ENCODE data around the gene CLDN6.
"Not testable (repeated sequence)": the region's sequence is repeated elsewhere in the genome, so short reads cannot be mapped to it uniquely, and the experiment has no call there.

CLDN6 gene

GRCh38 chr16:3058139-3059030 is 40.4 kb upstream of the CLDN6 start:
- Histone ChIP-seq H3K9ac (ENCODE audit: low read length) (peak overlapping the region; percentile 68), H3K4me1 (ENCODE audit: control insufficient read depth, insufficient read depth, low read length) (peaks cover 6% of the 10 kb centered on the region), H3K36me3 (ENCODE audit: control insufficient read depth, insufficient read depth, low read length) (peaks cover 15% of the 10 kb centered on the region), H3K4me3 (ENCODE audit: low read depth, low read length) (peak overlapping the region; percentile 92), H3K9me3 (ENCODE audit: control insufficient read depth, insufficient read depth, low read depth, low read length) (no peaks in the 10 kb centered on the region), H3K27me3 (ENCODE audit: control insufficient read depth, insufficient read depth, low read length) (peaks cover 8% of the 10 kb centered on the region), H3K27ac (ENCODE audit: low read depth, low read length) (peak overlapping the region; percentile 42; the same call in 1 of the 2 replicates)

- H3K4me1 ChIP-seq (ENCODE audit: control insufficient read depth, insufficient read depth, low read length) = peaks cover 6% of the 10 kb centered on the region
- H3K27ac ChIP-seq (ENCODE audit: low read depth, low read length) = no peak overlapping the region
- H3K9me3 ChIP-seq (ENCODE audit: control insufficient read depth, insufficient read depth, low read depth, low read length) = no peaks in the 10 kb centered on the region
- H3K36me3 ChIP-seq (ENCODE audit: control insufficient read depth, insufficient read depth, low read length) = peaks cover 15% of the 10 kb centered on the region
- H3K9ac ChIP-seq (ENCODE audit: low read length) = no peak overlapping the region
- peaks cover 8% of the 10 kb centered on the region for H3K27me3 ChIP-seq (ENCODE audit: control insufficient read depth, insufficient read depth, low read length)
- peak overlapping the region; percentile 92 for H3K4me3 ChIP-seq (ENCODE audit: low read depth, low read length)
Observed at GRCh38 chr16:3057181-3058138, 39.5 kb upstream of the CLDN6 start.

GRCh38 chr16:3056336-3057180 is 38.6 kb upstream of the CLDN6 start:
- H3K27me3 ChIP-seq (ENCODE audit: control insufficient read depth, insufficient read depth, low read length) = peaks cover 8% of the 10 kb centered on the region
- H3K36me3 ChIP-seq (ENCODE audit: control insufficient read depth, insufficient read depth, low read length) = peaks cover 15% of the 10 kb centered on the region

GRCh38 chr16:3055734-3056115 is 37.7 kb upstream of the CLDN6 start:
- H3K36me3 ChIP-seq (ENCODE audit: control insufficient read depth, insufficient read depth, low read length) = peaks cover 15% of the 10 kb centered on the region
- not testable (repeated sequence) for H3K9me3 ChIP-seq (ENCODE audit: control insufficient read depth, insufficient read depth, low read depth, low read length); H3K27me3 ChIP-seq (ENCODE audit: control insufficient read depth, insufficient read depth, low read length); H3K9ac ChIP-seq (ENCODE audit: low read length); H3K4me1 ChIP-seq (ENCODE audit: control insufficient read depth, insufficient read depth, low read length); H3K27ac ChIP-seq (ENCODE audit: low read depth, low read length); H3K4me3 ChIP-seq (ENCODE audit: low read depth, low read length)

More at GRCh38 chr16:3056336-3057180, 38.6 kb upstream of the CLDN6 start:
- Histone ChIP-seq H3K27ac (ENCODE audit: low read depth, low read length) (no peak overlapping the region), H3K9me3 (ENCODE audit: control insufficient read depth, insufficient read depth, low read depth, low read length) (no peaks in the 10 kb centered on the region), H3K4me3 (ENCODE audit: low read depth, low read length) (no peak overlapping the region), H3K9ac (ENCODE audit: low read length) (no peak overlapping the region), H3K4me1 (ENCODE audit: control insufficient read depth, insufficient read depth, low read length) (peaks cover 6% of the 10 kb centered on the region)

- no peak overlapping the region for H3K4me3 ChIP-seq (ENCODE audit: low read depth, low read length)
- H3K9me3 ChIP-seq (ENCODE audit: control insufficient read depth, insufficient read depth, low read depth, low read length) = no peaks in the 10 kb centered on the region
- no peak overlapping the region for H3K27ac ChIP-seq (ENCODE audit: low read depth, low read length)
- H3K4me1 ChIP-seq (ENCODE audit: control insufficient read depth, insufficient read depth, low read length) = peaks cover 6% of the 10 kb centered on the region
- no peak overlapping the region for H3K9ac ChIP-seq (ENCODE audit: low read length)
- peaks cover 12% of the 10 kb centered on the region for H3K27me3 ChIP-seq (ENCODE audit: control insufficient read depth, insufficient read depth, low read length)
- H3K36me3 ChIP-seq (ENCODE audit: control insufficient read depth, insufficient read depth, low read length) = peaks cover 15% of the 10 kb centered on the region
Observed at GRCh38 chr16:3054965-3055733, 37.2 kb upstream of the CLDN6 start.

- H3K9ac ChIP-seq (ENCODE audit: low read length); H3K4me3 ChIP-seq (ENCODE audit: low read depth, low read length); H3K27ac ChIP-seq (ENCODE audit: low read depth, low read length); H3K9me3 ChIP-seq (ENCODE audit: control insufficient read depth, insufficient read depth, low read depth, low read length); H3K4me1 ChIP-seq (ENCODE audit: control insufficient read depth, insufficient read depth, low read length): not testable (repeated sequence)
- Histone ChIP-seq H3K36me3 (ENCODE audit: control insufficient read depth, insufficient read depth, low read length) (peaks cover 15% of the 10 kb centered on the region), H3K27me3 (ENCODE audit: control insufficient read depth, insufficient read depth, low read length) (peaks cover 28% of the 10 kb centered on the region)
Observed at GRCh38 chr16:3053330-3053710, 35.3 kb upstream of the CLDN6 start.

- H3K4me1 ChIP-seq (ENCODE audit: control insufficient read depth, insufficient read depth, low read length); H3K9ac ChIP-seq (ENCODE audit: low read length); H3K4me3 ChIP-seq (ENCODE audit: low read depth, low read length); H3K27ac ChIP-seq (ENCODE audit: low read depth, low read length); H3K9me3 ChIP-seq (ENCODE audit: control insufficient read depth, insufficient read depth, low read depth, low read length): not testable (repeated sequence)
- peaks cover 30% of the 10 kb centered on the region for H3K27me3 ChIP-seq (ENCODE audit: control insufficient read depth, insufficient read depth, low read length)
- H3K36me3 ChIP-seq (ENCODE audit: control insufficient read depth, insufficient read depth, low read length) = peaks cover 15% of the 10 kb centered on the region
Observed at GRCh38 chr16:3052571-3053329, 34.8 kb upstream of the CLDN6 start.

GRCh38 chr16:3051494-3051893 is 33.5 kb upstream of the CLDN6 start:
- Histone ChIP-seq H3K36me3 (ENCODE audit: control insufficient read depth, insufficient read depth, low read length) (peaks cover 15% of the 10 kb centered on the region), H3K9me3 (ENCODE audit: control insufficient read depth, insufficient read depth, low read depth, low read length) (no peaks in the 10 kb centered on the region), H3K4me1 (ENCODE audit: control insufficient read depth, insufficient read depth, low read length) (no peaks in the 10 kb centered on the region), H3K27ac (ENCODE audit: low read depth, low read length) (no peak overlapping the region), H3K27me3 (ENCODE audit: control insufficient read depth, insufficient read depth, low read length) (peaks cover 38% of the 10 kb centered on the region), H3K9ac (ENCODE audit: low read length) (no peak overlapping the region), H3K4me3 (ENCODE audit: low read depth, low read length) (no peak overlapping the region)

GRCh38 chr16:3051009-3051408 is 33.0 kb upstream of the CLDN6 start:
- H3K4me3 ChIP-seq (ENCODE audit: low read depth, low read length) = no peak overlapping the region
- H3K9ac ChIP-seq (ENCODE audit: low read length) = no peak overlapping the region
- peaks cover 43% of the 10 kb centered on the region for H3K27me3 ChIP-seq (ENCODE audit: control insufficient read depth, insufficient read depth, low read length)
- H3K4me1 ChIP-seq (ENCODE audit: control insufficient read depth, insufficient read depth, low read length) = no peaks in the 10 kb centered on the region
- peaks cover 15% of the 10 kb centered on the region for H3K36me3 ChIP-seq (ENCODE audit: control insufficient read depth, insufficient read depth, low read length)
- no peaks in the 10 kb centered on the region for H3K9me3 ChIP-seq (ENCODE audit: control insufficient read depth, insufficient read depth, low read depth, low read length)
- no peak overlapping the region for H3K27ac ChIP-seq (ENCODE audit: low read depth, low read length)
